ENCODE results near the gene WHAMM. TPM values are rescaled to one million over a fixed set of nuclear protein-coding genes. Genes with fewer than 3 reads are reported as not detected.

The WHAMM gene
- total RNA-seq, 1 experiment from 2014 or later = 7.2 TPM

DNA sequence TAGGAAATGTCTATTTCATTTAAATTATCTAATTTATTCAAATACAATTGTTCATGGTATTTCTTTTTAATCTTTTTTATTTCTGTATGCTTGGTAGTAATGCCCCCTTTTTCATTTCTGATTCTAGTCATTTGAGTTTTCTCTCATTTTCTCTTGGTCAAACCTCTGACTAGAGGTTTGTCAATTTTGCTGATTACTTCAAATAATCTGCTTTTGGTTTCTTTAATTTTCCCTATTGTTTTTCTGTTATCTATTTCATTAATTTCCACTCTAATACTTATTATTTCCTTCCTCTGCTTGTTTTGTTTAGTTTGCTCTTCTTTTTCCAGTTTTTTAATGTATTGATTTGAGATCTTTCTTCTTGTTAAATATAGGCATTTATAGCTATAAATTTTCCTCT, 15.7 kb upstream of the WHAMM start:
- DNase-seq = no peak
- H3K27me3 ChIP-seq (ENCODE audit: low read length) = no peaks in the 10 kb centered on the region
- no peak overlapping the region for H3K4me2 ChIP-seq (ENCODE audit: low read depth, low read length, poor library complexity, severe bottlenecking)
- H3K4me1 ChIP-seq (ENCODE audit: low read length) = no peaks in the 10 kb centered on the region
- no peak overlapping the region for H3K27ac ChIP-seq (ENCODE audit: low read length)
- H3K9ac ChIP-seq (ENCODE audit: low read length) = no peak overlapping the region
- H3K79me2 ChIP-seq (ENCODE audit: low read length) = no peaks in the 10 kb centered on the region
- no peaks in the 10 kb centered on the region for H3K9me3 ChIP-seq (ENCODE audit: low read length)
- no peaks in the 10 kb centered on the region for H3K36me3 ChIP-seq (ENCODE audit: insufficient read depth, low read length)
- no peak overlapping the region for H3K4me3 ChIP-seq (ENCODE audit: low read length)
- H4K20me1 ChIP-seq (ENCODE audit: insufficient read depth, low read depth, low read length) = no peaks in the 10 kb centered on the region
- H2AFZ ChIP-seq (ENCODE audit: low read length) = no peak overlapping the region
- no peaks in the 10 kb centered on the region for H3K9me2 ChIP-seq (replicated peaks; ENCODE audit: insufficient read depth, low read length)

DNA sequence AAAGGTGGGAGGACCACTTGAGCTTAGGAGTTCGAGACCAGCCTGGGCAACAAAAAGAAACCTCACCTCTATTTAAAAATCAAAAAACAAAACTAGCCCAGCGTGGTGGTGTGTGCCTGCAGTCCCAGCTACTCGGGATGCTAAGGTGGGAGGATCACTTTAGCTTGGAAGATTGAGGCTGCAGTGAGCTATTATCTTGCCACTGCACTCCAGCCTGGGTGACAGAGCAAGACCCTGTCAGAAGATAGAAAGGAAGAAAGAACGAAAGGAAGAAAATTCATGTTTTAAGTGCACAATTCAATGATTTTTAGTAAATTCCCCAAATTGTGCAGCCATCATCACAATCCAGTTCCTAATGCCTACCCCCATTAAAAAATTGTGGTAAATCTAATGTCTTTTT, 11.3 kb upstream of the WHAMM start:
- H3K9me3 ChIP-seq (ENCODE audit: low read length) = no peaks in the 10 kb centered on the region
- peaks cover 8% of the 10 kb centered on the region for H3K4me1 ChIP-seq (ENCODE audit: low read length)
- no peak for DNase-seq
- H3K36me3 ChIP-seq (ENCODE audit: insufficient read depth, low read length) = no peaks in the 10 kb centered on the region
- no peaks in the 10 kb centered on the region for H3K79me2 ChIP-seq (ENCODE audit: low read length)
- H3K9me2 ChIP-seq (replicated peaks; ENCODE audit: insufficient read depth, low read length) = no peaks in the 10 kb centered on the region
- H4K20me1 ChIP-seq (ENCODE audit: insufficient read depth, low read depth, low read length) = no peaks in the 10 kb centered on the region
- H3K4me2 ChIP-seq (ENCODE audit: low read depth, low read length, poor library complexity, severe bottlenecking) = no peak overlapping the region
- no peak overlapping the region for H2AFZ ChIP-seq (ENCODE audit: low read length)
- no peaks in the 10 kb centered on the region for H3K27me3 ChIP-seq (ENCODE audit: low read length)
- H3K9ac ChIP-seq (ENCODE audit: low read length) = no peak overlapping the region
- H3K4me3 ChIP-seq (ENCODE audit: low read length) = no peak overlapping the region
- H3K27ac ChIP-seq (ENCODE audit: low read length) = no peak overlapping the region

DNA sequence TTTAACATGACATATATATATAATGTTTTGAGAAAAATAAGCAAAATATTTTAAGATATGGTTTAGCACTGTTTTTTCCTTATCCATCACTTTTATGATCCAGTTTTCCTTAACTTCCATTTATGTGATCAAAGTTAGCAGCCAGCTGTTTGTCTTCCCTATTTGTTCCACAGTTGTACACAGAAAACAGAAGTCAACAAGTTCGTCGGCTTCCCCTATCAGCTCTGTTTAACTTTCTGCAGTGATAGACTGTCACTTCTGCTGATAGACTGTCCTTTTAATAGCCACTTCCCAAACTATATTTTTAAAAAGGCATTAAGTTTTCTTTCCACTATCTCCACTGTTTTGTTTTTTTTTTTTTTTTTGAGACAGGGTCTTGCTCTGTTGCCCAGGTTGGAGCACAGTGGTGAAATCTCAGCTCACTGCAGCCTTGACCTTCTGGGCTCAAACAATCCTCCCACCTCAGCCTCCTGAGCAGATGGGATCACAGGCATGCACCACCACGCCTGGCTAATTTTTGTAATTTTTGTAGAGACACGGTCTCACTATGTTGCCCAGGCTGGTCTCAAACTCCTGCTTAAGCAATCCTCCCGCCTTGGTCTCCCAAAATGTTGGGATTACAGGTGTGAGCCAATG, 10.8 kb upstream of the WHAMM start:
- Histone ChIP-seq H3K4me3 (ENCODE audit: low read length) (no peak overlapping the region), H3K27me3 (ENCODE audit: low read length) (no peaks in the 10 kb centered on the region), H2AFZ (ENCODE audit: low read length) (no peak overlapping the region), H4K20me1 (ENCODE audit: insufficient read depth, low read depth, low read length) (no peaks in the 10 kb centered on the region), H3K9ac (ENCODE audit: low read length) (no peak overlapping the region), H3K36me3 (ENCODE audit: insufficient read depth, low read length) (no peaks in the 10 kb centered on the region), H3K79me2 (ENCODE audit: low read length) (no peaks in the 10 kb centered on the region), H3K9me2 (replicated peaks; ENCODE audit: insufficient read depth, low read length) (no peaks in the 10 kb centered on the region), H3K9me3 (ENCODE audit: low read length) (no peaks in the 10 kb centered on the region), H3K4me2 (ENCODE audit: low read depth, low read length, poor library complexity, severe bottlenecking) (no peak overlapping the region), H3K4me1 (ENCODE audit: low read length) (peaks cover 8% of the 10 kb centered on the region), H3K27ac (ENCODE audit: low read length) (no peak overlapping the region)
- DNase-seq = no peak

DNA sequence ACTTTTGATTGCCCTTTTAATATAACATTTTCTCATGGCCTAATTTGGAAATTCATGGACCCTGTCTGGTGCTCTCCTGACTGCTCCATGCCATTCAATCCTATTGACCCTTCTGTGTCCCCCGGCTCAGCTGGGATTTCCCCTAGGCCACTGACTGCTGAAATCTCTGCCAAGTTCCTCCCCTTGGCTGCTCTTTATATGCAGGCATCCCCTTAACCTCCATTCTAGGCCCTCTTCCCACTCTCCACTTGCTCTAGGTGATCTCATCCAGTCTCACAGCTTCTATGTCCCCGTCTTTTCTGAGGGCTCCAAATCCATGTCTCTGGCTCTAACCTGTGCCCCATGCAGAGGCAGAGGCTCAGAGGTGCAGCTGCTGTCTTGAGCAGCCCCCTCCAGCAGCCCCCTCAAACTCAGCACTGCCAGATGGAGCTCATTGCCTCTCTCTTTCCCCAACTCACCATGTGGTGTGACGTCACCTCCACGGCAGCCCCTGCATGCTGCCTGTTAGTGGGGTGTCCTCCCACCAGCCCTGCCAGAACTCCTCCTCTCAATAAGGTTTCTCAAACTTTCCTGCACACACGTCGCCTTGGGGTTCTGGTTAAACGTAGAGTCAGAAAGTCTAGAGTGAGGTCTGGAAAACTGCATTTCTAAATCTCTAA, 10.1 kb upstream of the WHAMM start:
- Histone ChIP-seq H3K4me1 (ENCODE audit: low read length) (peaks cover 8% of the 10 kb centered on the region), H2AFZ (ENCODE audit: low read length) (no peak overlapping the region), H3K9me2 (replicated peaks; ENCODE audit: insufficient read depth, low read length) (no peaks in the 10 kb centered on the region), H3K4me2 (ENCODE audit: low read depth, low read length, poor library complexity, severe bottlenecking) (no peak overlapping the region), H3K4me3 (ENCODE audit: low read length) (no peak overlapping the region), H3K36me3 (ENCODE audit: insufficient read depth, low read length) (no peaks in the 10 kb centered on the region), H3K9me3 (ENCODE audit: low read length) (no peaks in the 10 kb centered on the region), H4K20me1 (ENCODE audit: insufficient read depth, low read depth, low read length) (no peaks in the 10 kb centered on the region), H3K9ac (ENCODE audit: low read length) (no peak overlapping the region), H3K27ac (ENCODE audit: low read length) (no peak overlapping the region), H3K27me3 (ENCODE audit: low read length) (no peaks in the 10 kb centered on the region), H3K79me2 (ENCODE audit: low read length) (no peaks in the 10 kb centered on the region)
- DNase-seq = no peak

DNA sequence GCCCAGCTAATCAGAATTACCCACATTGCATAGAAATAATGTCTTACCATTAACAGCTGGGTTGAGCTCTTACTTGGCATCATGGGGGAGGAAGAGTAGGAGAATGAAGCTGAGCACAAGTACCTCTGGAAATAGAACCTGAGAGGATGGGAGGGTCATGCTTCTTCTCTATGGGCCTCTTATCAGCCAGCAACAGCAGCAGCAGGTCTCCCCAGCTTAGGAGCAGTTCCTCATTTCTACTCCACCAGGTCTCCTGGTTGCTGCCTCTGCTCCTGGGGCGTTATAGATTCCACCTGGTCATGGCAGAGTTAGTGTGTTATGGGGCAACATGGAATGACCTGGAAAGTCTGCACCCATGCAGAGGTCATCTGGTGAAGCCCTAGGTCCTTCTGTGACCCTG, 6.9 kb upstream of the WHAMM start:
- Histone ChIP-seq H3K4me1 (ENCODE audit: low read length) (peaks cover 40% of the 10 kb centered on the region), H3K79me2 (ENCODE audit: low read length) (no peaks in the 10 kb centered on the region), H3K9ac (ENCODE audit: low read length) (no peak overlapping the region), H3K9me3 (ENCODE audit: low read length) (no peaks in the 10 kb centered on the region), H3K4me3 (ENCODE audit: low read length) (no peak overlapping the region), H2AFZ (ENCODE audit: low read length) (no peak overlapping the region), H3K9me2 (replicated peaks; ENCODE audit: insufficient read depth, low read length) (no peaks in the 10 kb centered on the region), H3K4me2 (ENCODE audit: low read depth, low read length, poor library complexity, severe bottlenecking) (no peak overlapping the region), H3K27me3 (ENCODE audit: low read length) (no peaks in the 10 kb centered on the region), H4K20me1 (ENCODE audit: insufficient read depth, low read depth, low read length) (no peaks in the 10 kb centered on the region), H3K27ac (ENCODE audit: low read length) (no peak overlapping the region), H3K36me3 (ENCODE audit: insufficient read depth, low read length) (no peaks in the 10 kb centered on the region)
- peak; percentile 57 for DNase-seq

DNA sequence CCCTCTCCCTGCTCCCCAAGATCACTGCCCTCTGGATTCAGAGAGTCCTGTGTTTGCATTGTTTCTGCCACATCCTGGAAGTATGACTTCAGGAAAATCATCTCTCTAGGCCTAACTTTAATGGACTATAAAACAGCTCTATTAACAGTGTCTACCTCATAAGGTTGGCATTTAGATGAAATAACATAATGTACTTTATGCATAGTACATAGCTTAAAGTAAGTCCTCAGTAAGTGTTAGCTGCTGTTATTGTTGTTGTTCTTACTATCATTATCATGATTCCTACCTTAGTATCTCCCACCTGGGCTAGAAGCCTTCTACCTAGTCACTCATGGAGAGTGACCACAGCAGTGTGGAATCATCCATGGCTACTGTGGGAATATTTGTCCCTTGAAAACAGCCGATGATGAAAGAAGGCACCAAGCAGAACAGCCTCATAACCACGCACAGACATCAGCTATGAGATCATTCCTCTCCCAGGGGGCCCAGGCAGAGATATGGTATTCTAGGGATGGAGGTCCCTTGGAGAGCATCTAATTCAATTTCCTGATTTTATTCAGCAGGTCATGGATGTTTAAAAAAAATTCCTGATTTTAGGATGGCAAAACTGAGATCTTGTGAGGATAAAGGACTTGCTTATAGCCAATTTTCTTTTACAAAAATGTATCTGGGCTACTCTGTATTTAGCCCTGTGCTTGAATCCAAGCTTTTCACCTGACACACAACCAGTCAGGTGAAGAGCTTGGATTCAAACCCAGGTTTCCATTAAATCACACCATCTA, 5.4 kb upstream of the WHAMM start:
- Histone ChIP-seq H3K9me3 (ENCODE audit: low read length) (no peaks in the 10 kb centered on the region), H3K9ac (ENCODE audit: low read length) (no peak overlapping the region), H3K9me2 (replicated peaks; ENCODE audit: insufficient read depth, low read length) (no peaks in the 10 kb centered on the region), H3K4me1 (ENCODE audit: low read length) (peaks cover 55% of the 10 kb centered on the region), H2AFZ (ENCODE audit: low read length) (no peak overlapping the region), H3K27ac (ENCODE audit: low read length) (no peak overlapping the region), H3K27me3 (ENCODE audit: low read length) (no peaks in the 10 kb centered on the region), H3K79me2 (ENCODE audit: low read length) (no peaks in the 10 kb centered on the region), H4K20me1 (ENCODE audit: insufficient read depth, low read depth, low read length) (no peaks in the 10 kb centered on the region), H3K4me2 (ENCODE audit: low read depth, low read length, poor library complexity, severe bottlenecking) (no peak overlapping the region), H3K4me3 (ENCODE audit: low read length) (no peak overlapping the region), H3K36me3 (ENCODE audit: insufficient read depth, low read length) (no peaks in the 10 kb centered on the region)
- DNase-seq = no peak

DNA sequence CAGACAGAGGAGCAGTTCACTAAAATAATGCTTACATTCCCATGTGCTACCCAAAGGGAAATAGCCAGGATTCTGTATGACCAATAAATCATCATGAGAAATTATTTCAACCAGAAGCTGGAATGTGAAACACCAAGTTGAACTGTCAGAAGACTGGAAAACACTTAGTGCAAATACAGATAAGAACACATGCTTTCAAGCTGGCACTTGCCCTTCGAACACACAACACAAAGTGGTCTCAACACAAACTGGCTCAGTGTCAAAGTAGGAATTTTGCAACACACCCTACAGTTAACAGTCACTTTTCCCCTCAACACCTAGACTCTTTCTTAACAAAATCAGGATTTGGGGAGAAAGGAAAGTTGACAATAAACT, 4.9 kb upstream of the WHAMM start:
- Histone ChIP-seq H4K20me1 (ENCODE audit: insufficient read depth, low read depth, low read length) (no peaks in the 10 kb centered on the region), H3K4me1 (ENCODE audit: low read length) (peaks cover 57% of the 10 kb centered on the region), H3K9me3 (ENCODE audit: low read length) (no peaks in the 10 kb centered on the region), H3K4me3 (ENCODE audit: low read length) (no peak overlapping the region), H3K27ac (ENCODE audit: low read length) (no peak overlapping the region), H3K9ac (ENCODE audit: low read length) (no peak overlapping the region), H2AFZ (ENCODE audit: low read length) (no peak overlapping the region), H3K27me3 (ENCODE audit: low read length) (no peaks in the 10 kb centered on the region), H3K36me3 (ENCODE audit: insufficient read depth, low read length) (no peaks in the 10 kb centered on the region), H3K79me2 (ENCODE audit: low read length) (no peaks in the 10 kb centered on the region), H3K4me2 (ENCODE audit: low read depth, low read length, poor library complexity, severe bottlenecking) (no peak overlapping the region), H3K9me2 (replicated peaks; ENCODE audit: insufficient read depth, low read length) (no peaks in the 10 kb centered on the region)
- DNase-seq = no peak

DNA sequence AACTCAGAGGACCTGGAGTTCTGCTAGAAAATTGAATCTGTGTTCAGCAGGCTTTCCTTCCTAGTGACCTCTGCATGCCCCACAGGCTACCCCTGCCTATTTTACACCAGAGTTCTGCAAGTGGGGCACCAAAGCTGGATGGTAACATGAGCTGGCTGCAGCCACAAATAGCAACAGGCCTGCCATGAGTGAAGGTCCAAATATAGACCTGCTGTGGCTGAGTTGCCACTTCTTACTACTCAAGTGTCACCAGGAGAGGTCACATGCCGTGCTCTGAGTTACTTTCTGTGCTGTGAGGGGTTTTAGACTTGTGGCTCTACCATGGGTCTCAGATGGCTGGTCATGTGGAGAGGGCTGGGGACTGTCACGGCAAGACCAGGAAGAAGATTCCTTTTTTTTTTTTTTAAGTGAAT, 3.4 kb upstream of the WHAMM start, which contains the start of gene FSD2:
TSS of gene FSD2 (minus strand) at position 76 of the 413 bp plus-strand sequence. CDS start 18,679 bp downstream, outside the sequence.
- Histone ChIP-seq H4K20me1 (ENCODE audit: insufficient read depth, low read depth, low read length) (peaks cover 8% of the 10 kb centered on the region; the same call in 1 of the 2 replicates), H3K9ac (ENCODE audit: low read length) (peak within 1 kb of the TSS; percentile 53), H3K4me1 (ENCODE audit: low read length) (peaks cover 57% of the 10 kb centered on the region), H3K27ac (ENCODE audit: low read length) (peak within 1 kb of the TSS; percentile 91), H2AFZ (ENCODE audit: low read length) (peak within 1 kb of the TSS; percentile 76), H3K36me3 (ENCODE audit: insufficient read depth, low read length) (no peaks in the 10 kb centered on the region), H3K4me2 (ENCODE audit: low read depth, low read length, poor library complexity, severe bottlenecking) (peak within 1 kb of the TSS; percentile 85), H3K27me3 (ENCODE audit: low read length) (no peaks in the 10 kb centered on the region), H3K4me3 (ENCODE audit: low read length) (peak within 1 kb of the TSS; percentile 58), H3K79me2 (ENCODE audit: low read length) (peaks cover 10% of the 10 kb centered on the region), H3K9me3 (ENCODE audit: low read length) (no peaks in the 10 kb centered on the region), H3K9me2 (replicated peaks; ENCODE audit: insufficient read depth, low read length) (no peaks in the 10 kb centered on the region)
- peak; percentile 90 for DNase-seq

Measured in Karpas-422 (cell line).